ENCODE measurements around the gene TAB2. TPM values are rescaled to one million over a fixed set of nuclear protein-coding genes. Genes with fewer than 3 reads are reported as not detected.
"Not testable (repeated sequence)": the region's sequence is repeated elsewhere in the genome, so short reads cannot be mapped to it uniquely, and the experiment has no call there.

The TAB2 gene
- total RNA-seq, 1 donor from 2014 or later, result 43.4 TPM

DNA sequence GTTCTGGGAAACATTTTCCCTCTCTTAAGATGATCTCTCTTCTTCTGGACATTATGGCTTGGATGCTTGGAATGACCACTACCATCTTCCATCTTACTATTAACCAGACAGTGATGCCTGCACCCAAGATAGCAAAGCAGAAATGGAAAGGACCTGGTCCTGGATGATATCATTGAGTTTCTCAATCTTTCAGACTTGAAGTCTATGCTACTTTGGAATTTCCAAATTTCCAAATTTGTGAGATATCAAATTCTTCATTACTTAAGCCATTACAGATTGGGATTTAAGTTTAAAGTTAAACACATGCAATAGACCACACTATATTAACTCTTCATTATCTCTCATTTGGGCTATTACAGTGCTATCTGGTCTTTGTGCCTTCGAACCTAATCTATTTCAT, 3.7 kb upstream of the TAB2 start:
- DNase-seq, result no peak

DNA sequence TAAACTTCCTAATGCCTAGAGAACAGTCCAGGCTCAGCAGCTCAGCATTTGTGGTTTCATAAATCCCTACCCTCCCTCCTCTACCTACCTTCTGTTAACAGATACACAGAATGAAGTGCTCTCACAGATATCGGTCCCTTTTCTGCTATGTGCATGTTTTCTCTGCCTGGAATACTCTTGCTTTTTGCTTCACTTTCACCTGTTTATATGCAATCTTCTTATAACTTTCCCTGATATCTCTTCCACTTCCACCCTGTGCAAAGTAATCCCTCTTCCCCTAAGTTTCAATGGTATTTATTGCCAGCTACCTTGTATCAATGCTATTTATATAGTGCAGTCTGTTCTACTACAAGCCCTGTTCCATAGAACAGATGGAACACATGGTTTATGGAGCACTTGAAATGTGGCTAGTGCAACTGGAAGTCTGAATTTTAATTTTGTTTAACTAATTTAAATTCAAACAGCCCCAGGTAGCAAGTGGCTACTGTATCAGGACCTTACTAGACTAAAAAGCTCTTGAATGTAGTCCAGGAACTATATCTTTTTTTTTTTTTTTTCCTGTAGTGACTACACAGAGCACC, 3.1 kb upstream of the TAB2 start:
- no peak for DNase-seq

DNA sequence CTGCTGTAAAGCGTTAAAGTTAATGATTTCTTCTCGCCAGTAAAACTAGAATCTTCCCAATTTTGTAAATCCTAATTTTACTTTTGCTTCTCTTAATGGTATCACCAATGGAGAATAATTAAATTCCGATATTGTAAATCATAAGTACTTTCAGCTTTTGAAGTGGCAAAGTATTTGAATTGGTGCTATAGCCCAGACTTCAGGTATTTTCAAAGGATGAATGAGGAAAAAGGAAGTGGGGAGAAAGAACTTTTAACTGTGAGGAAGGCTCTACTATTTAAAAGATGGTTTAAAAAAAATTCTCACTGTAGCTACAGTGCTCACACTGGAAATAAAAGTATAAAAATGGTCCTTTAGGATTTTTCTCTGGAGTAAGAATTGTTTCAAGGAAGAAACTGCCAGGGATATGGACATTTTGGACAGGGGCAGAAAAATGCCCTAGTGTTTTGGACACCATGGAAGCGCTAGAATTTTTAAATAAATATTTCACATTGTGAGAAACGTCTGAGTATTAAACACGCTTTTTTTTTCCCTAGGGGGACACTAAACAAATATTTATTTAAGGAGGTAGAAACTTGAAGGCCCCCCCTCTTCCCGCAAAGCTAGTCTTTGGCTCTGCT, 1.3 kb upstream of the TAB2 start:
- no peak for DNase-seq

DNA sequence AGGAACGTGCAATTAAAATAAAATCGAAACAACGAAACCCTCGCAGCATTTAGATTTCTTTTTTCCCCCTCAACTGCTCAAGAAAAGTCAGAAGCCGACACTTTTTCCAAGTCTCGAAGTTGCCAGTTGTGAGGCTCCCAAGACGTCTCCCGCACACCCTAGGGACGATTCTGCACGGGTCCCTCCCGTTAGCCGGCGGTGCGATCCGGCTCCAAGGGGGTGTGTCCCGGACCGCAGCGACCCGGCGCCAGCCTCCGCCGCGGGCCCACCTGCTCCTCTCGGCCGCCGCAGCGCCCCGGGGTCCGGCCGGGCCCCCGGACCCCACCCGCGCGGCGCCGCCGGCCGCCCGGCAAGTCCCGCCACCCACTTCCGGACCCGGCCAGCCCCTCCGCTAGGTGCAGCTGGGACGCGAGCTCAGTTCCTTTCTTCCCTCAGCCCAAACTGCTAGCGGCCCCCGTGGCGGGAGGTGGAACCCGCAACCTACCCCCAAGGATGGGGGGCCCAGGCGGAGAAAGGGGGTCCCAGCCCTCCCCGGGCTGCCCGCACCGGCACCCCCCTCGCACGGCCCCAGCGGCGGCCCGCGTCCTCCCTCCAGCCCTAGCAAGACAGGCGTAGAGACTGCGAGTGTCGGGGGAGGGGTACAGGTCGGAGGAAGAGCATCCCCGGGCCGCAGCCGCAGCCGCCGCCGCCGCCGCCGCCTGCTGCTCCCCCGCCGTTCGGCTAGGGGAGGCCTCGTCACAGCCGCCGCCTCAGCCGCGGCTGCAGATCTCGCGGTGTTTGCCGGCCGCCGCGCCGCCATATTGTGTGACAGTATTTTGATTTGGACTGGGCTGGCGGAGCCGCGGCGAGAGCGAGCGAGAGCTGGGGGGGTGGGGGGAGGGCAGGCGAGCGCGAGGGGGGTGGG, 520 bp upstream of the TAB2 start:
- peak; percentile 81 for DNase-seq

- DNase-seq, result no peak
Observed at GRCh38 chr6:149318581-149319286, 1.2 kb downstream of the TAB2 start.

DNA sequence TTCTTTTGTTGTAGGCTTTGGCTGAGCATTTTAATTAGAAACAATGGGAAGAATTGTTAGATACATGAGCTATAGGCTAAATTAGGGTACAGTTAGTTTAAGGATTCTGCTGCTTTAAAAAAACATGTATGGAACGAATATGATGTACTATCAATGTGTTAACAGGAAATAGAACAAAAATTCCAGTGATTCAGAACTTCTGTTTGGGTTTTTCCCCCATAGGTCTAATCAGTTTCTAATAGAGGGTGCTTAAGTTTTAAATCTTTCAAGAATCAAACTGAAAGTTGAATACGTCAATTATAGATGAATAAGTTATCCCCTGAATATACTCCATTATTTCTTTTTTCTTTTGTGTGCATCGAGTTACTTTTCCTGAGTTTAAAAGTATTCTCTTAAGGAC, 1.9 kb downstream of the TAB2 start:
- no peak for DNase-seq

DNA sequence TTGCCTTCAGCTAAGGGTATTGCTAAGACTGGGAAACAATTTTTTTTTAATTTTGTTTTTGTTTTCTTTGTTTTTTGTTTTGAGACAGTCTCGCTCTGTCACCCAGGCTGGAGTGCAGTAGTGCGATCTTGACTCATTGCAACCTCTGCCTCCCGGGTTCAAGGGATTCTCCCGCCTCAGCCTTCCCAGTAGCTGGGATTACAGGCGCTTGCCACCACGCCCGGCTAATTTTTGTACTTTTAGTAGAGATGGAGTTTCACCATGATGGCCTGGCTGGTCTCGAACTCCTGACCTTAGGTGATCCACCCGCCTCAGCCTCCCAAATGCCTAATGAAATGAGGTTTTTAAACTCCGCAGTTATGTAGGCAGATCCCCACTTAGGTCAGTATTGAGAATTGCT, 2.5 kb downstream of the TAB2 start:
- DNase-seq, result not testable (repeated sequence)

DNA sequence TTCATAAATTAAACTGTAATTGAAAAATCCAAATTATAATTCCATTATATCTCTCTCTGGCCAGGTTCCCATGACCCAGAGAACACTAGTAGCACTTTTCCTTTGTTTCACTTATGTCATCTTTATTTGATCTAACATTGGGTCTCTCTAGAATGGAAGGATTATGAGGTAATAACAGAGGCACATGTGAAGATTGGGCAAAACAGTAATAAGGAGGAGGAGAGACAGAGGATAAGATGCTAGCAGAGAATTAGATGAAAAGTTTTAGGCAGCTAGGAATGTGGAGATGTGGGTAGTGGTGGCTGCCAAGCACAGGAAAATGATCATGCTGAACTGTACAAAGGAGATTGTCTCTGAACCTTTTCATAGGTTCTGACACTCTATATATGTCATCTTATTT, 3.3 kb downstream of the TAB2 start:
- DNase-seq, result no peak

DNA sequence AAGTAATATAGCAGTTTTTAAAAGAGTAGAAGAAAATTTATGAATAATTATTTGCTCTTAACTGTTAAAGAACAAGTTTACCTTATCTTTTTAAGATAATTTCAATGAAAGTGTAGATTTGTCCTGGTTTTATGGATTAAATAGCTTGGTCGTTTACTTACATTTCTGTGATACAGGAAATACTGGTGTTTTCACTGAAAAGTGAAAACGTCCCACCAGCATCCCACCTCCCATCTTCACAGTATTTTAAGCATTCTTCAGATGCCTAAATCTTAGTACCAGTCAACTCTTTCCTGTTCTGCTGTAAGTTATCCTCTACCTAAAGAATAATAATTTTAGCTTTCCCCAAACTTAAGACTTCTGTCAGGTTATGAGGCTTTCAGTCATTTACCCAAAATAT, 5.8 kb downstream of the TAB2 start:
- no peak for DNase-seq

DNA sequence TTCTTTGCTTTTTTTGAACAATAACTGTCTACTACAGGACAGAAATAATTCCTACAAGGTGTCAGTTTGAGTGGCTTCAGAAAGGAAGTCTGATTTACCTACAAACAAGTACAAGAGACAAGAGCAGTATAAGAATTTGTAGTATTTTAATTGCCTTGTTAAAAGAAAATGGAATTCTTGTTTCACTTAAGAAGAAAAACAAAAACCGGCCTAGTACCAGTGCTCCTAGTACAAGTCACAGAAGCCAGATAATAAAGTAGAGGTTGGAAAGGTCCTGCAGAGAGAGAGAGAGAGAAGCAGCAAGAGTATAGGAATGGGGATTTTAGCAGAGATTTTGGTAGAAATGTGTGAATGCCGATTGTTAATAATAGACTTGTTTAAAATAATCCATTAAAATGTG, 6.4 kb downstream of the TAB2 start:
- no peak for DNase-seq

GRCh38 chr6:149324428-149324827, 6.9 kb downstream of the TAB2 start:
- DNase-seq, result no peak

- DNase-seq, result no peak
Observed at GRCh38 chr6:149325648-149326236, 8.2 kb downstream of the TAB2 start.

GRCh38 chr6:149327638-149328037, 10.1 kb downstream of the TAB2 start:
- DNase-seq, result no peak

DNA sequence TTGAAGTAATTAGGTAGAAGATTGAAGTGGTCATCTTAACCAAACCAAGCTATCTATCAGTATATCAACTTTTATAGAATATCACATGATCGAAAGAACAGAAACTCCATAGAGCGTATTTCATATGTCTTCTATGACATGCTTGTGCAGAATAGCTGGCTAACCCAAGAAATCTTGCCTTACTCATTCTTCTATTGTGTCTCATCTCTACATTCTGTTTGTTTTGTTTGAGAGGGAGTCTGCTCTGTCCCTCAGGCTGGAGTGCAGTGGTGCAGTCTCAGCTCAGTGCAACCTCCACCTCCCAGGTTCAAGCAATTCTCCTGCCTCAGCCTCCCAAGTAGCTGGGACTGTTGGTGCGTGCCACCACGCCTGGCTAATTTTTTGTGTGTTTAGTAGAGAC, 10.6 kb downstream of the TAB2 start:
- no peak for DNase-seq

GRCh38 chr6:149329529-149329928, 12.0 kb downstream of the TAB2 start:
- no peak for DNase-seq

DNA sequence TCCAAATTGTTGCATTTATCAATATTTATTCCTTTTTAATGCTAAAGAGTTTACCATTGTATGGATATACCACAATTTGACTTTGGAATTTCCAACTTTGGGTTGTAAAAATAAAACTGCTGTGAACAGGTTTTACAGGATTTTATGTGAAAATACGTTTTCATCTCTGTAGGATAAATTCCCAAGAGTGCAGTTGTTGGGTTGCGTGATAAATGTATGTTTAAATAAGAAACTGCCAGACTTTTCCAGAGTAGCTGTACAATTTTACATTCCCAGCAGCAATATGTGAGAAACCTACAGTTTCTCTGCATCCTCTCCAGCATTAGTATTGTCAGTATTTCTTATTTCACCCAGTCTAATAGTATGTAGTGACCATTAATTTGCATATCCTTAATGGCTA, 12.6 kb downstream of the TAB2 start:
- DNase-seq, result no peak

- no peak for DNase-seq
Observed at GRCh38 chr6:149331043-149331807, 13.7 kb downstream of the TAB2 start.

- DNase-seq, result no peak
Observed at GRCh38 chr6:149331871-149332270, 14.4 kb downstream of the TAB2 start.

DNA sequence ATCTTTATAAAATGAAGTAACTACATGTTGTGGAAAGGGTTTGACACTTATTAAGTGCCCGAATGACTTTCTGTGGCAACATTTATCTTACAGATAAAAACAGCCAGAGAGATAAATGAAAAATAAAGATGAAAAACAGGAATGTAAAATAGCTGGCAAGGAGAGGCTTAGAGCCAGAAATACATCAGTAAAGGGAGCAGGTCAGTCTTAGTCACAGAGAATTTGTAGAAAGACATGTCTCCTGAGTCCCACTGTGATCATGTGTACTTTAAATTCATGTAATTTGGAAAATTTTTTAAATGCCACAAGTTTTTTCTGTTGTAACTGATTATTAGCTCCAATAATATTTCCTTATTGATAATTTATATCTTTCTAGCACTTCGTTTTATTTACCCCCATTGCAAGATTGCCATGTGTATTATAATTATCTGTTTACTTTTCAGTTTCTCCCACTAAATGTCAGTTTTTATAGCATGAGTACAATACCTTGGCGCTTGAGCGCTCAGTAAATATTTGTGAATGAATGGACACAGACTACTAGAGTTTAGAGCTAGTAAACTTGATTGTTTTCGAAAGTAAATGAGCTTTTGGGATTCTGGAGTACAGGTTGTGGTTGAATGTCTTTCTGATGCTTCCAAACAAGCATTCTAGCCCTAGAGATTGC, 15.2 kb downstream of the TAB2 start:
- no peak for DNase-seq

DNA sequence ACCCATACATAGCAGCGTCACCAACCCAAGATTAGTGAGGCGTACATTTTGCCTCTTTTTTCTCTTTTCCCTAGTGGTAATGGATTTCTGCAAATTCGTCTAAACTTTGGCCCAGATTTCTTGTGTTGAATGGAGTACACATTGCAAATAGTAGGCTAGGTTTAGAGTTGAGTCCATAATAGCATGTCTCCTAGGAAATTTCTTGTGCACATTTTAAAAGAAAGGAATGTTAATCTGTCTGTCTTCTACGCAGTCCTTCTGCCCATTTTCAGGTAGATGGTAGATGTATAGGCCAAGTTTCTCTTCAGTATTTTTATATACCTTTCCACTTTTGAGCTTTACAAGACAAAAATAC, 15.7 kb downstream of the TAB2 start:
- DNase-seq, result no peak

GRCh38 chr6:149334201-149334600, 16.7 kb downstream of the TAB2 start:
- DNase-seq, result no peak

All from occipital lobe (tissue), 2 donors.